SHP77 (cell line): ENCODE data around the gene LRFN2.

Source experiments
- DNase-seq, 2 experiments: peaks; one replicate each; lab custom pipeline; 2025; lab: John Stamatoyannopoulos, UW

The LRFN2 gene

GRCh38 chr6:40476673-40477072 is 110.5 kb downstream of the LRFN2 start:
- DNase-seq: no peak

GRCh38 chr6:40474937-40475336 is 112.2 kb downstream of the LRFN2 start:
- DNase-seq: no peak

GRCh38 chr6:40473026-40473425 is 114.1 kb downstream of the LRFN2 start:
- DNase-seq: no peak

- DNase-seq: no peak
Measured at GRCh38 chr6:40472353-40472752, 114.8 kb downstream of the LRFN2 start.

- no peak for DNase-seq
Measured at GRCh38 chr6:40471243-40471642, 115.9 kb downstream of the LRFN2 start.

- DNase-seq: no peak
Measured at GRCh38 chr6:40469323-40469722, 117.8 kb downstream of the LRFN2 start.

GRCh38 chr6:40466986-40467539 is 120.1 kb downstream of the LRFN2 start:
- DNase-seq: no peak

- no peak for DNase-seq
Measured at GRCh38 chr6:40461643-40462042, 125.5 kb downstream of the LRFN2 start.

- no peak for DNase-seq
Measured at GRCh38 chr6:40460380-40460779, 126.8 kb downstream of the LRFN2 start.

GRCh38 chr6:40457261-40457660 is 129.9 kb downstream of the LRFN2 start:
- no peak for DNase-seq

- DNase-seq: no peak
Measured at GRCh38 chr6:40456390-40457013, 130.7 kb downstream of the LRFN2 start.

GRCh38 chr6:40455686-40456389 is 131.3 kb downstream of the LRFN2 start:
- DNase-seq: no peak

GRCh38 chr6:40450483-40450882 is 136.7 kb downstream of the LRFN2 start:
- no peak for DNase-seq

GRCh38 chr6:40444811-40445210 is 142.4 kb downstream of the LRFN2 start:
- no peak for DNase-seq

- no peak for DNase-seq
Measured at GRCh38 chr6:40444312-40444711, 142.9 kb downstream of the LRFN2 start.

- no peak for DNase-seq
Measured at GRCh38 chr6:40443842-40444241, 143.3 kb downstream of the LRFN2 start.

GRCh38 chr6:40442591-40442990 is 144.6 kb downstream of the LRFN2 start:
- no peak for DNase-seq

GRCh38 chr6:40441150-40441549 is 146.0 kb downstream of the LRFN2 start:
- no peak for DNase-seq

- no peak for DNase-seq
Measured at GRCh38 chr6:40440053-40440452, 147.1 kb downstream of the LRFN2 start.

- DNase-seq: no peak
Measured at GRCh38 chr6:40439026-40439800, 148.0 kb downstream of the LRFN2 start.

- DNase-seq: no peak
Measured at GRCh38 chr6:40438246-40438887, 148.8 kb downstream of the LRFN2 start.

GRCh38 chr6:40437631-40438030 is 149.5 kb downstream of the LRFN2 start:
- DNase-seq: no peak
